ENCODE measurements around the gene SLC35E3.

- TF ChIP-seq POLR2A (IDR thresholded peaks at IDR 0.05) = no peak
- TF ChIP-seq CTCF (IDR thresholded peaks at IDR 0.05) = no peak
- no peak for TF ChIP-seq EP300 (IDR thresholded peaks at IDR 0.05)
Observed at GRCh38 chr12:68745376-68745903, 536 bp upstream of the SLC35E3 start.
